ENCODE data around the gene PRKACG.

- TF ChIP-seq CTCF (optimal IDR thresholded peaks at IDR 0.05 in 1 of 3, IDR thresholded peaks at IDR 0.05 in 1 of 3, conservative IDR thresholded peaks at IDR 0.05 in 1 of 3; ENCODE audit: extremely low read depth in 1 of 3, insufficient read depth in 2 of 3, low read length in 3 of 3) (no peak), EZH2 (IDR thresholded peaks at IDR 0.05; ENCODE audit: low read length) (no peak)
Observed at GRCh38 chr9:69009708-69010107, 4.2 kb downstream of the PRKACG start.
